Psoas muscle (tissue), 8 donors: ENCODE results near the gene ETF1. TPM values are rescaled to one million over a fixed set of nuclear protein-coding genes. Genes with fewer than 3 reads are reported as not detected.

Experiments used
- ATAC-seq, 4 donors: fragments of 200-7000 bp; cut with Tn5 transposase; one replicate each; pipeline ENCODE4 v1.9.1; 2020; ENCODE audit warnings: moderate library complexity in 3 of 4, mild to moderate bottlenecking in 2 of 4
- DNase-seq, 2 donors: peaks; one replicate each; pipeline ENCODE4 v3.0.0-alpha.2; 2020
- H3K27ac ChIP-seq: fragments of 200-600 bp; one replicate; pipeline ENCODE4 v1.8.0; 2022
- H3K27me3 ChIP-seq, 3 donors: fragments of 200-600 bp in 1 of 3; one replicate each; pipeline versions ENCODE4 v1.6.1 to v1.8.0; 2013 to 2022; ENCODE audit warnings: low read length in 2 of 3, mild to moderate bottlenecking in 2 of 3, moderate library complexity in 1 of 3; ENCODE audit not compliant: insufficient read depth in 3 of 3
- H3K36me3 ChIP-seq, 2 donors: fragments of 200-600 bp in 1 of 2; one replicate each; pipeline versions ENCODE4 v1.6.1 to v1.8.0; 2013 to 2022; ENCODE audit warnings: low read depth in 1 of 2, mild to moderate bottlenecking in 1 of 2, moderate library complexity in 1 of 2; ENCODE audit not compliant: insufficient read depth in 1 of 2
- H3K4me1 ChIP-seq: fragments of 200-600 bp; one replicate; pipeline ENCODE4 v1.8.0; 2022
- H3K4me3 ChIP-seq: fragments of 200-600 bp; one replicate; pipeline ENCODE4 v1.8.0; 2022; ENCODE audit warnings: mild to moderate bottlenecking
- H3K9me3 ChIP-seq: fragments of 200-600 bp; one replicate; pipeline ENCODE4 v1.8.0; 2022
- WGBS, 3 donors: extraction: QIAGEN DNeasy Blood & Tissue Kit; methylation state at CpG; one replicate each; pipeline versions ENCODE4 v1.1.6 to v1.1.7; 2013; 5-methylcytosine and 5-hydroxymethylcytosine counted together
- intact Hi-C, 2 donors: fragments of 100-400 bp; cut with DNase I; formaldehyde crosslinking; loops; one replicate each; pipeline versions ENCODE4 v1.11.0 to v1.14.2; 2022
- polyA plus RNA-seq, 3 donors: library from polyadenylated mRNA; stranded (reverse); fragments of 200-250 nt; gene quantifications; one replicate each; pipeline ENCODE4 v1.2.3, GENCODE V29; 2013
- total RNA-seq, 4 donors: library from RNA; stranded (reverse); fragmentation: NEBNext Ultra II Directional in 2 of 4; extraction: Animal tissue kit (Norgen Biotek cat#: 25700) in 2 of 4; gene quantifications; one replicate each; pipeline versions ENCODE4 v1.2.1 to v1.2.4, GENCODE V29; 2021 to 2023
- TF ChIP-seq, protein P1 (sequence below): fragments of 200-600 bp; IDR thresholded peaks from one replicate; pipeline ENCODE4 v1.8.0; 2022; ENCODE audit warnings: antibody characterized with exemption
- donor health status: healthy with polysubstance abuse.
- donor health status: DM: no; HTN: no; CAD: no; lungs with moderate emphysema.
- donor health status: Bipolar disorder and iron deficiency.
- donor health status: healthy.
- donor health status: DM: yes; HTN: yes; CAD: no.
- donor health status: DM: no; HTN: no; CAD: no.
- donor health status: DM: no; HTN: no; CAD: no.
- donor health status: DM: yes; HTN: yes; CAD: no.

The ETF1 gene
- total and polyA plus RNA-seq, 7 donors: 72.3 to 212 (median 153) TPM

GRCh38 chr5:138502121-138502520 is 40.9 kb downstream of the ETF1 start:
- no peak for DNase-seq
- ATAC-seq: peak; percentile 30 to 58 (median 44)
- Histone ChIP-seq H3K36me3 (peaks cover 0 to 14% of the 10 kb centered on the region in 2 donors), H3K9me3 (no peaks in the 10 kb centered on the region), H3K4me3 (no peak overlapping the region), H3K27me3 (no peaks in the 10 kb centered on the region), H3K27ac (no peak overlapping the region), H3K4me1 (peaks cover 8% of the 10 kb centered on the region)
- WGBS, 3 donors: 51 to 61% (median 58%) methylated on average over 4 of the region's 4 CpGs
- intact Hi-C loops: loop anchor here in 1 of 2 donors (2.0 to 5.0 kb wide), 2 partner anchors 35 to 51 kb away; partner anchors contain the start of gene EGR1
- TF ChIP-seq, protein P1, sequence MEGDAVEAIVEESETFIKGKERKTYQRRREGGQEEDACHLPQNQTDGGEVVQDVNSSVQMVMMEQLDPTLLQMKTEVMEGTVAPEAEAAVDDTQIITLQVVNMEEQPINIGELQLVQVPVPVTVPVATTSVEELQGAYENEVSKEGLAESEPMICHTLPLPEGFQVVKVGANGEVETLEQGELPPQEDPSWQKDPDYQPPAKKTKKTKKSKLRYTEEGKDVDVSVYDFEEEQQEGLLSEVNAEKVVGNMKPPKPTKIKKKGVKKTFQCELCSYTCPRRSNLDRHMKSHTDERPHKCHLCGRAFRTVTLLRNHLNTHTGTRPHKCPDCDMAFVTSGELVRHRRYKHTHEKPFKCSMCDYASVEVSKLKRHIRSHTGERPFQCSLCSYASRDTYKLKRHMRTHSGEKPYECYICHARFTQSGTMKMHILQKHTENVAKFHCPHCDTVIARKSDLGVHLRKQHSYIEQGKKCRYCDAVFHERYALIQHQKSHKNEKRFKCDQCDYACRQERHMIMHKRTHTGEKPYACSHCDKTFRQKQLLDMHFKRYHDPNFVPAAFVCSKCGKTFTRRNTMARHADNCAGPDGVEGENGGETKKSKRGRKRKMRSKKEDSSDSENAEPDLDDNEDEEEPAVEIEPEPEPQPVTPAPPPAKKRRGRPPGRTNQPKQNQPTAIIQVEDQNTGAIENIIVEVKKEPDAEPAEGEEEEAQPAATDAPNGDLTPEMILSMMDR: no peak

DNA sequence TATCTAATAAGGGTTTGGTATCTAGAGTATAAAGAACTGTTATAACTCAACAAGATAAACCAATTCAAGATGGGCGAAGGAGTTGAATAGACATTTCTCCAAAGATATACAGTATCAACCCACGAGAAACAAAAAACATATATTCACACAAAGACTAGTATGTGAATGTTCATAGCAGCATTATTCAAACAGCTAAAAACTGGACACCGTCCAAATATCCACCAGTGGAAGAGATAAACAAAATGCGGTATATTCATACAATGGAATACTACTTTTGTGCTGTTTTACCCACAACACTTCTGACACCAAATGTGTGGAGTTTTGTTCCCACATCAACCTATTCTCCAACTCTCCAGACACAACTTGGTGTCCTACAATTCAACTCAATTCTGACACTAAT is 44.7 kb downstream of the ETF1 start:
- Histone ChIP-seq H3K27ac (no peak overlapping the region), H3K27me3 (no peaks in the 10 kb centered on the region), H3K4me1 (no peaks in the 10 kb centered on the region), H3K36me3 (no peaks in the 10 kb centered on the region), H3K9me3 (no peaks in the 10 kb centered on the region), H3K4me3 (no peak overlapping the region)
- intact Hi-C loops: loop anchor here in 1 of 2 donors (10.0 kb wide), 1 partner anchor 274 kb away; no protein-coding TSS in a partner anchor
- ATAC-seq (no peak), DNase-seq (no peak)
- WGBS, 3 donors: 64 to 87% (median 85%) methylated on average over 4 of the region's 4 CpGs
- TF ChIP-seq, protein P1: no peak

- Histone ChIP-seq H3K9me3 (no peaks in the 10 kb centered on the region), H3K36me3 (no peaks in the 10 kb centered on the region), H3K4me1 (peaks cover 10% of the 10 kb centered on the region), H3K27ac (no peak overlapping the region), H3K27me3 (peaks cover 0 to 3% (median 0%) of the 10 kb centered on the region in 3 donors), H3K4me3 (no peak overlapping the region)
- ATAC-seq (no peak), DNase-seq (no peak)
- TF ChIP-seq, protein P1: no peak
- intact Hi-C loops: loop anchor here in 1 of 2 donors (10.0 kb wide), 1 partner anchor 271 kb away; no protein-coding TSS in a partner anchor
- WGBS, 3 donors: 78 to 84% (median 81%) methylated on average over 7 of the region's 7 CpGs
Measured at GRCh38 chr5:138495351-138495750, 47.7 kb downstream of the ETF1 start.

DNA sequence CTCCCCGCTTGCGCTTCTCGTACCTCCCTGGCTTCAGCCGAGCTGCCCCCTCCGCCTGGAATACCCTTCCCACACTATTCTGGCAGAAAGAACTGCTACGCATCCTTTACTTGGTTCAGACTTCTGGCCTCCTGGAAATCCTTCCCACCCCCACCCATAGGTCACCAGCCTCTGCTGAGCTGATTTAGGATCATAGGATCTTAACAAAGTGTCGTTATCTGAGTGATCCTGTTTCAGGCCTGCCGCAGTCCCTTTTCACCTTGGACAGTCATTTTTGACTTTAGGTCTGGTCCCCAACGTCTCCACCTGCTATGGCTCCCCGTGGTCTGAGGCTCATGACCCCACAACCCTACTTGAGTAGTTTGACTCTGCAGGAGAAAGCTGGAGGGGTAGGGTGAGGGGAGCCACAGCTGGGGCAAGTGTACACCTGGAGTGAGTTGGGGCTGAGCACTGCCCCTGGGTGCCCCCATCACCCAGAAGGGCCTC is 50.4 kb downstream of the ETF1 start:
- Histone ChIP-seq H3K9me3 (no peaks in the 10 kb centered on the region), H3K27me3 (peaks cover 0 to 15% (median 2%) of the 10 kb centered on the region in 3 donors), H3K27ac (peak overlapping the region; percentile 61), H3K4me1 (peaks cover 10% of the 10 kb centered on the region), H3K36me3 (no peaks in the 10 kb centered on the region), H3K4me3 (peak overlapping the region; percentile 78)
- ATAC-seq (peak in 1 of 4 donors; percentile 6), DNase-seq (no peak)
- intact Hi-C loops: loop anchor here in 1 of 2 donors (10.0 kb wide), 1 partner anchor 268 kb away; no protein-coding TSS in a partner anchor
- 26 to 46% (median 30%) methylated on average over 9 to 10 of the region's 10 CpGs for WGBS, 3 donors
- TF ChIP-seq, protein P1: no peak
